ENCODE results near the gene CDHR2. TPM values are rescaled to one million over a fixed set of nuclear protein-coding genes. Genes with fewer than 3 reads are reported as not detected.

The CDHR2 gene
- total RNA-seq, 3 donors from 2014 or later (not counting 1 experiment from before 2014, with no cell fraction given), result 0.75 to 2.2 (median 1.8) TPM

GRCh38 chr5:176595386-176595943, 46.3 kb downstream of the CDHR2 start:
- Histone ChIP-seq H3K27ac (ENCODE audit: low read length) (no peak overlapping the region), H3K27me3 (ENCODE audit: control insufficient read depth, insufficient read depth, low read length) (no peaks in the 10 kb centered on the region), H3K9me3 (ENCODE audit: control insufficient read depth, insufficient read depth, low read length) (no peaks in the 10 kb centered on the region), H3K4me3 (ENCODE audit: low read length) (no peak overlapping the region), H3K36me3 (ENCODE audit: control insufficient read depth, insufficient read depth, low read length) (no peaks in the 10 kb centered on the region), H3K4me1 (ENCODE audit: control insufficient read depth, insufficient read depth, low read length) (peaks cover 6% of the 10 kb centered on the region)
- Mint-ChIP-seq H3K9me3 (no peaks in the 10 kb centered on the region), H3K4me1 (peaks cover 0 to 7% of the 10 kb centered on the region in 2 donors), H3K27me3 (ENCODE audit: low read depth in 2 of 2) (peaks cover 0 to 21% of the 10 kb centered on the region in 2 donors), H3K4me3 (no peak overlapping the region), H3K36me3 (no peaks in the 10 kb centered on the region), H3K27ac (no peak overlapping the region)
- WGBS (ENCODE audit: insufficient coverage), result 90% methylated on average over 11 of the region's 11 CpGs
- TF ChIP-seq CTCF (IDR thresholded peaks at IDR 0.05), result no peak
- ATAC-seq (no peak), DNase-seq (no peak)
- intact Hi-C loops (cut with micrococcal nuclease), result loop anchor here (5.0 kb wide), 1 partner anchor 178 kb away; the partner anchor contains the start of gene CLTB

- no peak overlapping the region for H3K27ac ChIP-seq (ENCODE audit: low read length)
- no peaks in the 10 kb centered on the region for H3K9me3 ChIP-seq (ENCODE audit: control insufficient read depth, insufficient read depth, low read length)
- no peaks in the 10 kb centered on the region for H3K27me3 ChIP-seq (ENCODE audit: control insufficient read depth, insufficient read depth, low read length)
- no peak overlapping the region for H3K4me3 ChIP-seq (ENCODE audit: low read length)
- H3K36me3 Mint-ChIP-seq, result no peaks in the 10 kb centered on the region
- peaks cover 0 to 21% of the 10 kb centered on the region in 2 donors for H3K27me3 Mint-ChIP-seq (ENCODE audit: low read depth in 2 of 2)
- H3K4me3 Mint-ChIP-seq, result peak overlapping the region; percentile 80
- DNase-seq, result no peak
- intact Hi-C loops (cut with micrococcal nuclease), result loop anchor here (2.0 to 5.0 kb wide), 2 partner anchors 179 to 865 kb away; partner anchors contain the start of gene CLTB
- H3K36me3 ChIP-seq (ENCODE audit: control insufficient read depth, insufficient read depth, low read length), result no peaks in the 10 kb centered on the region
- 82% methylated on average over 23 of the region's 23 CpGs for WGBS (ENCODE audit: insufficient coverage)
- no peak for TF ChIP-seq CTCF (IDR thresholded peaks at IDR 0.05)
- ATAC-seq, result no peak
- H3K9me3 Mint-ChIP-seq, result no peaks in the 10 kb centered on the region
- H3K4me1 Mint-ChIP-seq, result peaks cover 0 to 7% of the 10 kb centered on the region in 2 donors
- peaks cover 6% of the 10 kb centered on the region for H3K4me1 ChIP-seq (ENCODE audit: control insufficient read depth, insufficient read depth, low read length)
- H3K27ac Mint-ChIP-seq, result peak overlapping the region in 1 of 2 donors; percentile 38
These were observed 47.0 kb downstream of the CDHR2 start for GRCh38 chr5:176596069-176596644.

- intact Hi-C loops (cut with micrococcal nuclease), result loop anchor here (2.0 to 5.0 kb wide), 2 partner anchors 180 to 866 kb away; partner anchors contain the start of gene CLTB
- peaks cover 0 to 21% of the 10 kb centered on the region in 2 donors for H3K27me3 Mint-ChIP-seq (ENCODE audit: low read depth in 2 of 2)
- peak; percentile 18 for TF ChIP-seq CTCF (IDR thresholded peaks at IDR 0.05)
- H3K4me1 ChIP-seq (ENCODE audit: control insufficient read depth, insufficient read depth, low read length), result peaks cover 6% of the 10 kb centered on the region
- peak overlapping the region; percentile 80 for H3K4me3 Mint-ChIP-seq
- H3K27ac ChIP-seq (ENCODE audit: low read length), result no peak overlapping the region
- no peaks in the 10 kb centered on the region for H3K36me3 ChIP-seq (ENCODE audit: control insufficient read depth, insufficient read depth, low read length)
- no peaks in the 10 kb centered on the region for H3K36me3 Mint-ChIP-seq
- H3K4me3 ChIP-seq (ENCODE audit: low read length), result no peak overlapping the region
- DNase-seq (peak; percentile 35 to 84), ATAC-seq (peak; percentile 65 to 87 (median 83))
- peaks cover 0 to 7% of the 10 kb centered on the region in 2 donors for H3K4me1 Mint-ChIP-seq
- H3K27ac Mint-ChIP-seq, result peak overlapping the region in 1 of 2 donors; percentile 38
- WGBS (ENCODE audit: insufficient coverage), result 2% methylated on average over 98 of the region's 98 CpGs
- no peaks in the 10 kb centered on the region for H3K9me3 Mint-ChIP-seq
- H3K27me3 ChIP-seq (ENCODE audit: control insufficient read depth, insufficient read depth, low read length), result no peaks in the 10 kb centered on the region
- no peaks in the 10 kb centered on the region for H3K9me3 ChIP-seq (ENCODE audit: control insufficient read depth, insufficient read depth, low read length)
These were observed 47.7 kb downstream of the CDHR2 start for GRCh38 chr5:176596689-176597416.
